ENCODE measurements around the gene TMEM35B.
"Not testable (repeated sequence)": the region's sequence is repeated elsewhere in the genome, so short reads cannot be mapped to it uniquely, and the experiment has no call there.

Gene TMEM35B

DNA sequence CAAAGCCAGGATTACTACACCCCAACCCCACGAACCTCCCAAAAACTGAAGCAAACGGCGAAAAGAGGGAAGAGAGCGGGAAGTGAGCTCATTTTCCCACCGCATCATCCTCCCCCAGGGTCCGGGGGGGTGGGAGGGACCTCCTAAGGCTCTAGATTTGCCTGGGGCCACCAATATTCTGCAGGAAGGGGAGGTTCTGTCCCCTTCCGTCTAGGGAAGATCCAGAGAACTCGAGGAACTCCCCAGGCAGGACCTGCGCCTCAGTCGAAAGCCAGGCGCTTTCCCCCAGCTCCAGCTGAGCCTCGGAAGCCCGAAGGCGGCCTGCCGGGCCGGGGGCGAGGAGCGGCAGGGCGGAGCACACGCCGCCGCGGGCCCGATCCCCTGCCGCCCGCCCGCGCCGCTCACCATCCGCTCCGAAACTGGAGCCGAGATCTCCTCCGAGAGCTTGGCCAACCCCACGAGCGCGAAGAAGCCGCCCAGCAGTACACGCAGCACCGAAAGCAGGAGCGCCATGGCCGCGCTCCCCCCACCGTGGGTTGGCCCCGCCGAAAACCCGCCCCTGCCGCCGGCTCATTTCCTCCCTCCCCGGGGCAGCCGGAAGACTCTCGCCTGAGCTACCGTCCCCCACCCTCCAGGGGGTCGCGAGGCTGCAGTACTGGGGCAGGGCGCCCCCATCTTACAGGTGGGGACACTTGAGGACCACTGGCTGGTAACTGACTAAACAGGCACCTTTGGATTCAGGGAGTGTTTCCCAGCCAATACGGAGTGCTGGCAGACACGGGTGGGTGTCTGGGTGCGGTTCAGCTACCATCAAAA is at the start of gene TMEM35B:
Gene TMEM35B (minus strand): TSS at position 555 of the 816 bp plus-strand sequence. CDS start 42 bp downstream, at position 513.
- DNase-seq: peak; percentile 79

DNA sequence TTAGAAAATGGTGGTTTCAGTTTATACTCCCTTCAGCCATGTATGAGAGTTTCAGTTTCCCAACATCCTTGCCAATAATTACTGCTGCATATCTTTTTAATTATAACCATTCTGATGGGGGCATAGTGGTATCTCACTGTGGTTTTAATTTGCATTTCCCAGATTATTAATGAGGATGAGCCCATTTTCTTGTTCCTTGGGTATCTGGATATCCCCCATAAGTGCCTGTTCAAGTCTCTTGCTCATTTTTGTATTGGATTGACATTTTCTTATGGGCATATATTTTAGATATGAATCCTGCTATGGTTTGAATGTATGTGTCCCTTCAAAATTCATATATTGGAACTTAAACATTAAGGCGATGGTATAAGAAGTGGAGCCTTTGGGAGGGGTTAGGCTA is 48.2 kb upstream of the TMEM35B start:
- DNase-seq: no peak

DNA sequence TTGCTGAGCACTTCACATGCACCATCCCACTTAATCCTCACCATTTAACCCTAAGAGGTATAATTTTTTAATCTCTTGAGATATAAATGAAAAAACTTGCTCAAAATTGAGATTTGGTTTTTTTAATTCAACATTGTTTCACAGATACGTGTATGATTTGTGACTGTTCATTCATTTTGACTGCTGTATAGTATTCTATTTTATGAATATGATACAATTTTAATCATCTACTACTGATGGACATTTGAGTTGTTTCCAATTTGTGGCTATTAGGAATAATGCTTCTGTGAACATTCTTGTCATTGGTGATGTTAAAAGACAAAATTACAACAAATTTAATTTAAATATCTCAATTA is 47.2 kb upstream of the TMEM35B start:
- DNase-seq: no peak

DNA sequence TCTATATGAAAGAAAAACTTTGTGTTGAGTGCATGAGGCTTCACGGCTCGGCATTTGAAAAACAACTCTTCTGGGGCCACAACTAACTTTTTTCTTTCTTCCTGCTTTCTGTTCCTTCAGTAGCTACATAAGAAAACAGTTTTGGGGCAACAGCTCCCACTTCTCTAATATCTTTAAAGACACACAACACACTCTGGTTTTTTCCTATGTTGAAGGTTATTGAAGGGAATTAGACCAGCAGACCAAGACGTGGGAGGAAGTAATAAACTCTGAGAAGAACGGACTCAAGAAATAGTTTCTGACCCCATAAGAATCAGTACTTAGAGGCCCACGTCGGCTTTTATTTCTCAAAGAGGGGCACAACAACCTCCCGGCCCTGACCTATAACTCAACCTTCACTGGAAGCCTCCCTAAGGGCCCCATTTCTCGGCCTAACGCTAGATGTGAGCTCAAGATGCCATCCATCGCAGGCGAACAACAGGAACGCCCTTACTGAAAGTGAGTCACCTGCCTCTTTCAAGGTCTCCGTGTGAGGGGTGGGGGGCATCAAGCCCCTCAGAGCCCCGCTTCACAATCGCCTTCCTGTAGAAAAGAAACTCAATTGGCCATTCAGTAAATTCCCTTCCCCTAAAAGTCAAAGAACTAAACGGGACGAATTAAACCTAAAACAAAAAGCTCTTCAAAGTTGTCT is 45.8 kb upstream of the TMEM35B start:
- DNase-seq: peak; percentile 48

DNA sequence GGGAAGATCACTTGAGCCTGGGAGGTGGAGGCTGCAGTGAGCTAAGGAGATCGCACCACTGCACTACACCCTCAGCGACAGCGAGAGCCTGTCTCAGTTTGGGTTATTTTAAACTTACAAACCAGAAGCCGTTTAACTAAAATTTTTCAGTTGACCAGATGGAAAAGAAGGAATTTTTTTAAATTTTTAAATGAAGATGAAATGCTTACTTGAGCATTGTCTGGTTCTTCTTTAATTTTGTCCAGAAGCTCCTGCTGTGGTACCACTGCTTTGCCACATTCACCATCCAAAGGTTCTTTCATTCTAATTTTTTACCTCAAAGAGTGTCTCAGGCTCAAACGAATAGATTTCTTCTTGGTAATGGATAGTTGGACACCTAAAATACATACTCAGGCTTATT is 45.2 kb upstream of the TMEM35B start:
- DNase-seq: no peak

DNA sequence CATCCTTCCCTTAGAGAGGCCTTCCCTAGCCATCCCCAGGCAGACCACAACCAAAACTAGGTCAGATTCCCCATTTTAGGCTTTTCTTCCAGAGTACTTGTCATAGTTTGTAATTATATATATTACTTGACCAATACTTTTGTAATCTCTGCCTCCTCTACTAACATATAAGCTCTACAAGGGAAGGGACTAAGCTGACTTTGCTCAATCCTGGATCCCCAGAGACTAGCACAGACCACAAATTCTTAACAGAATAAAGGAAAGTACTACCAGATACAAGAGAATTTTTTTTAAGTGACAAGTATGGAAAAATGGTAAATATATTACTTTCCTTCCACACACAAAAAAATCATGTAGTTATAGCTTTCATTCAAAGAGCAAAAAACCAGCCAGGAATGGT is 44.6 kb upstream of the TMEM35B start:
- no peak for DNase-seq

DNA sequence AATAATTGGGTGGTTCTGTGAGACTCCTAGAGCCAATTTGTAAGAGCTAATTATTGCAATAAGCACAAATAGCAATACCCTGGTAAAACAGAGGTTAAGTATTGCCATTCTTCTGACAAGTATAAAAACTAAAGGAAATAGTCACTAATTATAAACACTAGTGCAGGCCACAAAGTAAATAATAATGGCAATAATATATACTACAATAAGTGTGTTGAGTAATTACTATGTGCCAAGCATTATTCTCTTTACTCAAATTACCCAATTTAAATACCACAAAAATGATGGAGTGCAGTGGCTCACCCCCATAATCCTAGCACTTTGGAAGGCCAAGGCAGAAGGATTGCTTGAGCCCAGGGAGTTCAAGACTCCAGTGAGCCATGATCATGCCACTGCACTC is 31.3 kb upstream of the TMEM35B start:
- no peak for DNase-seq

DNA sequence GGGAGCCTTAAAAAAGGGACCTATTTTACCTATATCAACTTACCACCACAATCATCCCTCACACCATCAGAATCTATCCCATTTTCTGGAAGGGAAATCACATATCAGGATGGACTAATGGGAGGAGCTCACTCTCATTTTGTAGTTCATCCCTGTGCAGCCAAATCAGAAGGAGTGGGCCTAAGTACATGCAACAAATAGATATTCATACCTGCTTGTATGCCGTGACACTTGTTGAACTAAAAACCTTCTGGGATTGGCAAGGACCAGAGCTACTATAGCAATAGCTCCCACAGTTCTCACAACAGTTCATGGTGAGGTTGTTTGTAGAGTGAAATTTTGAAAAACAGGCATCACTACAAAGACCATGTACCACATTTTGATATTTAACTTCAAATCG is 29.3 kb upstream of the TMEM35B start:
- no peak for DNase-seq

DNA sequence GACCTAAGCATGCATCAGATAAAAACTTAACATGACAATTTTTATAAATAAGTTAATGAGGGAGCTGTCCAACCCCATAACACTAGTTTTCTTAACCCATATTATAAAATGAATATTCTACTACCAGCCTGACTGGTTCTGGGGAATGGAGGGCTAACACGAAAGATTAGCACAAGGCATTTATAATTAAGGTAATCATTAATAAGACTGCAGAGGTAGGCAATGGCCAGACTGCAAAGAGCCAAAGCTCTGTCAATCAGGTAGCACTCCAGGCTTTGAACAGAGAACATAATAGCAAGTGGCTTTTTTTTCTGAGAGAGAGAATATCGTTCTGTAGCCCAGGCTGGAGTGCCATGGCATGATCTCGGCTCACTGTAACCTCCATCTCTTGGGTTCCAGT is 20.6 kb upstream of the TMEM35B start:
- no peak for DNase-seq

DNA sequence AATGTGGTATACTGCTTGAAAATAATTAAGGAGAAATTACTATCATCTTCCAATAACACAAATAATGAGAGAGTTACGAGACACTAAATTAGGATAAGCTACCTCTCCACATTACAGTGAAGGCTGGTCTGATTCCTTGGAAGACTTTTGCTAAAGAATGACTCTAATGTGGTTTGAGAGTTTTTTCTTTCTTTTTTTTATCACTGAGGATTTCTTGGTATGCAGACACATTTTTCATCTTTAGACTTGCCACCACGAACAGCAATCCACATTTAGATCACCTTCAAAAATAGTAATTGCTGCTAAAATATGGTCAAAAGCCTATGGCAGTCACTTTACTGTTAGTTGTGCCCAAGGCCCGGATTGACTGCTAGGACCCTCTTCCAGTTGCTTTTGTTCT is 16.6 kb upstream of the TMEM35B start:
- no peak for DNase-seq

DNA sequence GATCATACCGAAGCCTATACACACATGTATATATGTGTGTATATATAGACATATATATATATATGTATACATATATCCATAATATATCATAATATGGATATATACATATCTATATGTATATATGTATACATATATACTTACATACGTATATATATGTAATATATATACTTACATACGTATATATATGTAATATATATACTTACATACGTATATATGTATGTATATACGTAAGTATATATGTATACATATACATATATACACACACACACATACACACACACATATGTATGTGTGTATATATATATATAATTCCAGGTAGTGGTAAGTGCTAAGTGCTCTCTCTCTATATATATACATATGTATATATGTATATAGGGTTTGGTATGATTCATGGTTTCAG is 9.7 kb upstream of the TMEM35B start:
- no peak for DNase-seq

DNA sequence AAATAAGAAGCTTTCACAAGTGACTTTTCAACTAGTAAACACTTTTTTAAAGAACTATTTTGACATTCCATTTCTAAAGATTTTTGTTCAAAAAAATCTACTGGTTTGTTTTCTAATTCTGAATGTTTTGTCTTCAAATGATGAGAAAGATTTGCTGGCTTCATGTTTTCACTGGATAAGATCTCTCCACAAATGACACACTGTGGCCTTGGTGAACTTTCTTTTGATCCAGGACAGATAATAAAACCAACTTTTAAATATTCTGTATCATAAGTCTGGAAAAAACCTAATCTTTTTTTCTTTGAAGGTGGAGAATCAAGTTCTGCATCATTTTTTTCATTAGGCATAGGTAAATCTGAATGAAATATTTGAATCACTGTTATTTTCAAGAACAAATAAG is 3.4 kb upstream of the TMEM35B start:
- no peak for DNase-seq

DNA sequence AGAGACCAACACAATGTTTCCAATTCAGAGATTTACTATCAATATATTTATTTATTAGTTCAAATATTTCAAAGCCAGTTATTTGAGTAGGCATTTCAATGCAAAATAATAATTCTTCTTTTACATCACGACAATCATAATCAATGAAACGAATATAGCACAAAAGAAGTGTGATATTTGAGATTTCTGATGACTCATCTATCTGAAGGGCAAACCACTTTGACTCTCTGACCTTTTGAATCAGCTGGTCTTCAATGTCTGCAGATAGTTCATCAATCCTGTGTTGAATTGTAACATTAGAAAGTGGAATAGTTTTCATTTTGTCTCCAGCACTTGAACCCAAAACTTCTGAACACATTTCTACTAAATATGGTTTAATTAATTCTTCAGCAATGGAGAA is 3.0 kb upstream of the TMEM35B start:
- no peak for DNase-seq

DNA sequence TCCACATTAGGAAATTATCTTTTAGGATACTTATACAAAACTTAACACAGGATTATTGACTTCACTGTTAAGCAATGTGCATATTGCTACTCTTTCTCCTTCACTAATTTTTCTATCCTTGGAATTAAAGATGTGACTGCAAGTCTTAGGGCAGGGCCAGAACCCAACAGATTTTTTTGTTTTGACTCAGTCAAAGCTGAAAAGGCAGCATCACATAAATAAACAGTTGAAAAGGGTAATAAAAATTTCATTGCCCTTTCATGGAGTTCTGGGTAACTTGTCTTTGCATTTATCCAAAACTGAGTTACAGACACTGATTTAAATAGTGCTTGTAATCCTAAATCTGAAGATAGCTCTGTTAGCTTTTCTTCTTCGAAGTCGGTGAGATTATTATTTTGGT is 1.9 kb upstream of the TMEM35B start:
- no peak for DNase-seq

DNA sequence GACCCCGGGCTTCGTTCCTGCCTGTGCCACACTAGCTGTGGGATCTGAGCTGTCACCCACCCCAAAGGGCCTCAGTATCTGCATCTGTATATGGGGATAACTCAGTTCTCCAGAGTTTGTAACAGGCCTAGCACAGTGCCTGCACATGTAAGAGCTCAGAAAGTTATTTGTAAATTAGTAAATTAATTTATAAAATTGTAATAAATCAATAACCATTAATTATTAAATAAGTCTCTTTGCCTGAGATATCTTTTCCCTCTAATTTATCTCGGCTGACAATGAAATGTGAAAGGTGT is 410 bp upstream of the TMEM35B start:
- DNase-seq: not testable (repeated sequence)

DNA sequence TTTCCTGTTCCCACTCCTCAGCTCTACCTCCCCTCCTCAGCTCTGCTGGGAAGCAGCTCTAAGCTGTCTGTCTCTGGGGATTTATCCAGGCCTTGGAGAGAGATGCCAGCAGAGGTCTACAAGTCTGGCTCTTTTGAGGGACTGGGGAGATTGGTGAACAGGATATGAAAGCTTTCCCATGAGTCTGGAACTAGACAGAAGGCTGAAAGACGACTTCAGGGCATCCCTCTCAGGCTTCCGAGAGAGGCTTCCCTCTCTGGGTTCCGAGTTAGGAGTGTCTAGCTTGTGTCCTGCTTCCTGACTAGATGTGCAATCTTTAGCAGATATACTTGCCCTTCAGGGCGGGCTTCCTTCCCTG is 733 bp downstream of the TMEM35B start:
- peak; percentile 50 for DNase-seq

DNA sequence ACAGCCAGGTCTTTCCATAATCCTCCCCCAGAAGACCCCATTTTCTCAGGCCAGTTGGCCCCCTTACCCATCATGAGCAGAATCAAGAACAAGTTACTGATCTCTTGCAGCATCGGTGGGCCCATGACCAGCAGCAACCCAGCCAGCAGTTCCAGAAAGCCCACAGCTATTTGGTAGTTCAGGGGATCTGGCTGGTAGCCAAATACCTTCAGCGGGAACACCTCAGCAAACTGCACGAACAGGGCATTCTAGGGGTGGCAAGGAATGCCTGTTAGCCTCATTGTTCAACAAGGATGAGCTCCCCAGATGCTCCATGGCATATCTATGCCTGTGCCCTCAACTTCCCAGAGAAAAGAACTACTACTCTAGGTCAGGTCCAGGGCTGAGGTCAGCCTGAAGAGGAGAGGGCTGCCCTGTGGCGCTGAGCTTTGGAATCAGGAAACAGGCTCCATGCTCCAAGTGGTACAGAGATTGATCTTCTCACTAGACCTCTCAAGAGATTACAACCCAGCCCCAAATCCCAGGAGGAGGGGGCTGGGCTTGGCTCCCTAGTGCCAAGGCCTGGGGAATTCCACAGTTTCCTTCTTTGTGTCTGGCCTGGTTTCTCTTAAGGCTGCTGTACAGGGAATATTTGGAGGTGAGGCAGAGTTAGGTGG is 1.3 kb downstream of the TMEM35B start:
- DNase-seq: peak; percentile 13

DNA sequence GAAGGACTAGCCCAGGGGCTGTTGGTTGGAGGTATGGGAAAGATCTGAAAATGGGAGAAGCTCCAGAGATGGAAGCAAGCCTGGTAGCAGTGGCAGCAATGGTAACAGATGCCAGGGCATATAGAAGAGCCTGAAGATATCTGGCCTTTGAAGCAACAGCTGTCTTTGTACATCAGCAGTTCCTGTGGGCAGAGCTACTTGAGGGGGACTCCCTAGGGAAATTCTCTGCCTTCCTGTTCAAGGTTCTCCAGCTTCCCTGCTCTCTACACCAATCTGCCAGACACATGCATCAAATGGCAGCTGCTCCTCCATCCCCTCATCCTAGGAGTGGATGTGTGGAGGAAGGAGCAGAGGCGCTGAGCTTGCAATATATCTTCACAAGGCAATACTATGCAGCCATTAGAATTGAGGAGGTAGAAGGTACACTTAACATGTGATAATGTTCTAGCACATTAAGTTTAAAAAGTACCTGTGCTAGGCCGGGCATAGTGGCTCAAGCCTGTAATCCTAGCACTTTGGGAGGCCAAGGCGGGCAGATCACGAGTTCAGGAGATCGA is 2.2 kb downstream of the TMEM35B start:
- no peak for DNase-seq

DNA sequence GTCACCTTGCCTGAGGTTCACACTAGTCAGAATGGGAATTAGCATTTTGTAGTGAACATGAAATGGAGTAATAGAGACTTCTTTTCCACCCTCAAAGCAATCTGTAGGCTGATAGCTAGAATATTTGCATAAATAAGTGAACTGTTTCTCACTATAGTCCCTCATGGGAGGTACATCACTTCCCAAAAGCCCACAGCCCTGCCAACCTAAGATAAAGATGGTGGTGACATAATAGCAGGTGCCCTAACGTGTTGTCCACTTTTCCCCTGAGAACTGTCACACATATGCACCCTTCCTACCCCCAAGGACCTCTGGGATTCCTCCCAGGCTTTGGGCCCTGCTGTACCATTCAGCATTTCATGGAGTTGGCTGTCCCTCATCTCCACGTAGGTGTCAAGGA is 4.4 kb downstream of the TMEM35B start:
- no peak for DNase-seq

DNA sequence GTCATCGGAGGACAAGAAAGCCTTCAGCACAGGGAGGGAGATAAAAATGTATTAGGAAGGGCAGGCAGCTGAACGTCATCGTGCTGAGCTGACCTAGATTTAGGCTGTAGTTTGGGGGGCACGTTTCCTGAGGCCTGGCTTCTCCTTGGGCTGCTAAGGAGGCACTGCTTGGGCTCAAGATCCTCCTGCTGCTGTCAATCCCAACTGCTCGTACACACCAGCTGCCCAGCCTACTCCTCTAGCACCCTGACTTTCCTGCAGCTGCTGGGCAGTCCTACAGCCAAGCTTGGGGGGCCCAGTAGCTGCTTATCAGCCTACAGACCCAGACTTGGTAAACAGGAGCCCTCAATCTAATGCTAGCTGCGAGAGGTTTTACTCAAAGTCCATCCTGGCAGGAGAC is 6.2 kb downstream of the TMEM35B start:
- DNase-seq: no peak

DNA sequence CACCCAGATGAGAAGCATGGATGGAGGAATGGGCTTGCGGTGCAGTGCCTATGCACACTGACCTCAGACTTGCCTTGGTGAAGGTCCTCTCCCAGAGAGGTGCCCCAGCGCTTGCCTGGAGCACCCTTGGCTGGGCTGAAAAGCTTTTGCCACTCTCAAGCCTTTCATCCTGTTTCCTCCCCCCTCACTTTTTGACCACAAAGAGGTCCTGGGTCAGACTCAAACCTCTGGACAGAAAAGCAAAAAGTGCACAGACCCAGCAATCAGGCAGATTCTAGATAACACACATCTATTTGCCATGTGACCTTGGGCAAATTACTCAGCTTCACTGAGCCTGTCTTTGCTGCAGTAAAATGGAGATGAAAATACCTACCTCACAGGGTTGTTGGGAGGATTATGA is 7.3 kb downstream of the TMEM35B start:
- no peak for DNase-seq

DNA sequence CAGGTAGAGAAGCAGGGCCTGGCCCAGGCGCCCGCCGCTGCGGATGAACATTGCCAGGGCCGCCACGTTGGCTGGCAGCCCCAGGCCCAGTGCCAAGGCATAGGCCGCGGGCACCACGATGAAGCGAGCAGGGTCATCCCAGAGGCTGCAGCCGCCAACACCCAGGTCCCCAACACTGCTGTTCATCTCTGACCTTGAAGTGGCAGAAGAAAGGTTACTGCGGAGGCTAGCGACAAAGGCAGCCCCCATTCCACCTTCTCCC is 8.0 kb downstream of the TMEM35B start:
- DNase-seq: no peak

DNA sequence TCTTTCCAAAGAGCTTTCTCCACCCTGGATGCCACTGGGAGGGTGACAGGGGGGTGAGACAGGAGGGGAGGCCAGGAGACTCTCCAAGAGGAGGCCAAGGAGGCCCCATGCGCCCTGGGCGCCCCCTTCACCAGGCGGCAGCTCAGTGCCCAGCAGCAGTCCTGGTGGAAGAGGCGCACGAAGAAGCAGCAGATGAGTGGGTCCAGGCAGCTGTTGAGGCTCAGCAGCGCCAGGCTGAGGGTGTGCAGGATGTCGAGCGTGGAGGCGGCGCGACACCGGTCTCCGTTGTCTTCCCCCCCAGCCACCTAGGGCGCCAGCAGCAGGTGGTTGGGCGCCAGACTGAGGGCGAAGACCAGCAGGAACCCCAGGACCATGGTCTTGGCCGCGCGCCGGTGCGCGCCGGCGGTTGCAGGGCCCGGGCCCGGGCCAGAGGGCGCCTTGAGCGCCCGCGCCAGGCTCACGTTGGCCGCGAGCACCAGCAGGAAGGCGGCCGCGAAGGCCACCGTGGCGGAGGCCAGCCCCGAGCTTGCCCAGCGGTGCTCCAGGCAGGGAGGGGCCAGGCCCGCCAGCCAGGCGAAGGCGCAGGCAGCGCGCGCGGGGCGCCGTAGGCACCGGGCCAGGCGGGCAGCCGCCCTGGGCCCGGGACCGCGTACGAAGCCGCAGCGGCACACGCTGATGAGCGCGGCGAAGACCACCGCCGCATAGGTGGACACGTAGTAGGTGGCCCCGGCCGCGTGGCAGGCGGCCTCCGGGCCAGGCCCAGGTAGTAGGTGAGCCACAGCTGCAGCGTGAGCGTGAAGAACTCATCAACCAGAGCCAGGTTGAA is 8.6 kb downstream of the TMEM35B start:
- no peak for DNase-seq

DNA sequence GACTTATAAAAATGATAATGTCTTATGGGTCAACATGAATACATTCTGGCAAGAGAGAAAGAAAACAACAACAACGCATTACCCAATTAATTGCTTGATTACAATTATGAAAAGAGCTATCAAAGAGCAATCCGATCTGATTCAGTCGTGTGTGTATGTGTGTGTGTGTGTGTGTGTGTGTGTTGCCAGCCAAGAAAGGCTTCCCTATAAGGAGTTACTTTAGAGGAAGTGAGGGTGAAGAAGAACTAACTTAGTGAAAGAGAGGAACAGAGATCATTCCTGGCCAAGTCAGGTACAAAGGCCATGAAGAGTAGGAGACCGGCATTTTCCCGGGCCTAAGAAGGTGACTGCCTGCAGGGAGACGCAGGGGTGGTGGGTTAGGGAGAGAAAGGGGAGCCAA is 9.4 kb downstream of the TMEM35B start:
- DNase-seq: no peak
